A549 (cell line): Measurements from ENCODE around the gene ALPI. TPM values are rescaled to one million over a fixed set of nuclear protein-coding genes. Genes with fewer than 3 reads are reported as not detected.

Experiments used
- ATAC-seq, 2 experiments: fragments of 200-7000 bp in 1 of 2; fragments of >200 bp in 1 of 2; cut with Nextera tagmentation in 1 of 2; cut with Tn5 transposase in 1 of 2; 3 replicates each; pipeline versions ENCODE4 v1.8.0 to v1.9.1; 2018 to 2020; ENCODE audit warnings: mild to moderate bottlenecking in 1 of 2, moderate library complexity in 1 of 2
- CTCF ChIA-PET: fragments of 300-600 bp; sonication (Branson Sonifier 250); formaldehyde crosslinking; extraction: SDS; loops from one replicate; lab custom pipeline; 2021; ENCODE audit warnings: antibody characterized with exemption, inconsistent platforms; lab: Yijun Ruan, JAX
- POLR2A ChIA-PET: fragments of 350-600 bp; formaldehyde crosslinking; extraction: SDS; loops from one replicate; lab custom pipeline; 2021; ENCODE audit warnings: antibody characterized with exemption, inconsistent platforms; lab: Yijun Ruan, JAX
- DNase-seq, 2 experiments: peaks; one replicate each; pipeline versions ENCODE4 v3.0.0 to v3.0.0-alpha.2; 2011 to 2016; ENCODE audit warnings: low read depth in 1 of 2, low spot score in 1 of 2
- FAIRE-seq: peaks from 2 replicates; lab custom pipeline; 2011; peaks lifted over from hg19 to GRCh38; lab: Jason Lieb, UNC
- H3K27ac ChIP-seq, 2 experiments: fragments of >200 bp; sonication (Bioruptor Twin); formaldehyde crosslinking; 3 replicates each; pipeline ENCODE4 v1.5.1; 2016 to 2017
- H3K4me1 ChIP-seq: fragments of >200 bp; sonication (Bioruptor Twin); formaldehyde crosslinking; 3 replicates; pipeline ENCODE4 v1.6.1; 2016
- H3K4me2 ChIP-seq: fragments of >200 bp; sonication (Bioruptor Twin); formaldehyde crosslinking; 3 replicates; pipeline ENCODE4 v1.6.1; 2016
- H3K4me3 ChIP-seq: fragments of >200 bp; sonication (Bioruptor Twin); formaldehyde crosslinking; 3 replicates; pipeline ENCODE4 v1.5.1; 2016
- H3K9me3 ChIP-seq: fragments of >200 bp; sonication (Bioruptor Twin); formaldehyde crosslinking; 3 replicates; pipeline ENCODE4 v1.6.1; 2016
- CEBPB ChIP-seq, 2 experiments: fragments of >200 bp in 1 of 2; sonication (Bioruptor Twin) in 1 of 2; formaldehyde crosslinking in 1 of 2; IDR thresholded peaks; 2 replicates each; pipeline ENCODE4 v1.6.1; 2012 to 2016
- EHMT2 ChIP-seq: fragments of 200-600 bp; sonication (generic); IDR thresholded peaks from 2 replicates; pipeline ENCODE4 v1.6.1; 2016; ENCODE audit warnings: antibody characterized with exemption, low read depth, mild to moderate bottlenecking, moderate library complexity
- FOXS1 ChIP-seq: fragments of 250-450 bp; sonication (Bioruptor Pico); IDR thresholded peaks from 2 replicates; pipeline ENCODE4 v1.5.0; 2020; ENCODE audit warnings: mild to moderate bottlenecking, moderate library complexity
- GATA3 ChIP-seq: IDR thresholded peaks from 2 replicates; pipeline ENCODE4 v1.6.1; 2012; ENCODE audit warnings: borderline replicate concordance
- HOXB5 ChIP-seq: fragments of 250-450 bp; sonication (Bioruptor Pico); IDR thresholded peaks from 2 replicates; pipeline ENCODE4 v1.5.0; 2020; ENCODE audit warnings: mild to moderate bottlenecking, moderate library complexity
- JUNB ChIP-seq: fragments of >200 bp; sonication (Bioruptor Twin); formaldehyde crosslinking; IDR thresholded peaks from 2 replicates; pipeline ENCODE4 v1.6.1; 2016
- KDM1A ChIP-seq: fragments of 200-600 bp; sonication (generic); IDR thresholded peaks from 2 replicates; pipeline ENCODE4 v1.6.1; 2016; ENCODE audit warnings: low read depth, mild to moderate bottlenecking
- MYC ChIP-seq: IDR thresholded peaks from 2 replicates; pipeline ENCODE4 v1.6.1; 2012; ENCODE audit warnings: mild to moderate bottlenecking, inconsistent platforms, low read length, improper control_type of control experiment, borderline replicate concordance
- RAD21 ChIP-seq, 2 experiments: fragments of >200 bp in 1 of 2; sonication (Bioruptor Twin) in 1 of 2; formaldehyde crosslinking in 1 of 2; IDR thresholded peaks in 1 of 2; conservative IDR thresholded peaks in 1 of 2; 2 replicates in 1 of 2; 3 replicates in 1 of 2; pipeline ENCODE4 v1.6.1; 2012 to 2018; ENCODE audit warnings: inconsistent platforms in 1 of 2
- TP53 ChIP-seq: fragments of 250-450 bp; sonication (Bioruptor Pico); IDR thresholded peaks from 2 replicates; pipeline ENCODE4 v1.5.0; 2021; ENCODE audit warnings: mild to moderate bottlenecking, moderate library complexity
- ZC3H11A ChIP-seq: fragments of 450-650 bp; IDR thresholded peaks from 2 replicates; pipeline ENCODE4 v1.6.1; 2014; ENCODE audit warnings: antibody characterized with exemption, mild to moderate bottlenecking
- WGBS: methylation state at CpG from one replicate; pipeline ENCODE4 v1.1.6; 2017; ENCODE audit errors: missing lambda C conversion rate; 5-methylcytosine and 5-hydroxymethylcytosine counted together
- polyA plus RNA-seq, 4 experiments: library from polyadenylated mRNA; depleted of rRNA in 3 of 4; stranded (reverse); fragments of >200 nt; fragmentation: RNase III in 1 of 4; extraction: RNeasy Plus Mini Kit Qiagen cat#74134 plus additional on column Dnase treatment in 1 of 4; gene quantifications; 2 replicates in 3 of 4; 3 replicates in 1 of 4; pipeline ENCODE4 v1.2.3, GENCODE V29; 2011 to 2017
- TF ChIP-seq, protein P1 (sequence below): fragments of 250-450 bp; sonication (Bioruptor Pico); IDR thresholded peaks from 2 replicates; pipeline ENCODE4 v1.5.0; 2021; ENCODE audit warnings: mild to moderate bottlenecking, moderate library complexity, borderline replicate concordance
- TF ChIP-seq, protein P2 (sequence below): fragments of 150-350 bp; IDR thresholded peaks from 2 replicates; pipeline ENCODE4 v1.6.1; 2014; ENCODE audit warnings: low read depth, mild to moderate bottlenecking, low read length
- TF ChIP-seq, protein P3 (sequence below): IDR thresholded peaks from 2 replicates; pipeline ENCODE4 v1.6.1; 2012

ALPI gene
- polyA plus RNA-seq, 2 of the 4 experiments (the other 2 are of a cell fraction), result 0.05 TPM; not detected in 1

DNA sequence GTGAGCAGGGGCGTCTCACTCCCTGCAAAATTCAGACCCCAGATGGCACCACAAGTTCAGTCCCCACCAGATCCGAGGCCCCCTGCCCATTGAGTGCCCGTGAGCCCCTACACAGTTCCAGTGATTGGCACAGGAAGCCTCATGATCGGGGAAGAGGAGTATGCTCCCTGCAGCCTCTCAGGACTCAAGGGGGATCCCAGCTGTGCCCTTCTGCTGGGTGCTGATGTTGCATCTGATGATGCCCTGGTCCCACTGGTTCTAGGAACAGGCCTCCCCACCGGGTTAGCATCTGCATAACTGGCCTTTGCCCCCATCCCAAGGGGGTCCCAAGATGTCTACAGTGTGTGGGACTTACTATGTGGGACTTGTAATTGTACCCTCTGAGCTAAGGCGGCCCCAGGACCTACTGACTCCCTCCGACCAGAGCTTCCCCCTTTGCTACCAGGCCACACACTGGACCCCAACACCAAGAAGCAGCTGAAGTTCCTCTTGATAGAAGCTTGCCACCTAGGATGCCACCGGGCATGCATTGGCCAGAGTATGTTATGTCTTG lies 40.7 kb upstream of the ALPI start:
- FAIRE-seq (no peak), ATAC-seq (no peak), DNase-seq (no peak)
- H3K4me1 ChIP-seq, result no peaks in the 10 kb centered on the region
- no peak for TF ChIP-seq RAD21 (conservative IDR thresholded peaks at IDR 0.05 in 1 of 2, IDR thresholded peaks at IDR 0.05 in 1 of 2)
- H3K27ac ChIP-seq, result no peak overlapping the region
- ChIA-PET CTCF (interaction anchor here (0.9 to 1.0 kb wide), 2 partner anchors 50 to 514 kb away, joined by 3 read pairs; no protein-coding TSS in a partner anchor), POLR2A (no interaction called here)
- H3K4me2 ChIP-seq, result no peak overlapping the region
- H3K9me3 ChIP-seq, result no peaks in the 10 kb centered on the region
- WGBS, result 26% methylated on average over 4 of the region's 8 CpGs
- no peak overlapping the region for H3K4me3 ChIP-seq

DNA sequence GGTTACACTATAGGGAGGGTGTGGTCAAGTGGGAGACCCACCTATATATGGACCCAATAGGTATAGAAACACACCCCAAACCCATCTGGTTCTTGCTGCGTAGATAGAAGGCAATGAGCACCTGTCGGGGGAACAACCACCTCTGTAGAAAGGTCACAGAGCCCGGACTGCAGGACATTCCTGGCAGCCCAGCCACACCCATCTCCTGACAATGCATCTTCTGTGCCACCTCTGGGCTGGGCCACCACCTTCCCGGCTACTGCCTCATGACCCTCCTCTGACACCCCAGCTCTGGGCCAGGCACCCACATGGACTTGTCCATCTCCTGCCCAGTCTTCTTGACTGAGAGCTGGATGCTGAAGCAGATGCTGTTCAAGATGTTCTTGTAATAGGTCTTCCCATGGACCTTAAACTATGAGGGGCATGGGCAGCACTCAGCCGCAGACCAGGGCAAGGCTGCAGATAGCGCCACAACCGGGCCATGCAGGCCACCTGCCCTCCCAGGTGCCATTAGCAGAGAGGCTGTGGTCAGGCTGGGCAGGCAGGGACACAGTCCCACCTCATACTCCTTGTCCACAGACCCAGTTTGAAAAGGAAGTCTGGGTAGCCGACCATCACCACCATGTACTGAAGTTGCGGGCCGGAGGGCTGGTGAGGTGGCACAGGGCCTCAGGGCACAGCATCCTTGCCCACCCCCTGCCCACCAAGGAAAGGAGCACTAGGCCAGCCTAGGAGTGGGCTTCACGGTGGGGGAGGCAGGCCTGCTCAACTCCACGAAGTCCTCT lies 40.0 kb upstream of the ALPI start:
- Histone ChIP-seq H3K27ac (no peak overlapping the region), H3K4me1 (no peaks in the 10 kb centered on the region), H3K9me3 (no peaks in the 10 kb centered on the region), H3K4me2 (no peak overlapping the region), H3K4me3 (no peak overlapping the region)
- WGBS, result 84% methylated on average over 11 of the region's 12 CpGs
- DNase-seq (no peak), FAIRE-seq (no peak), ATAC-seq (no peak)
- ChIA-PET POLR2A (no interaction called here), CTCF (interaction anchor here (0.9 to 1.8 kb wide), 5 partner anchors 24 to 50 kb away, joined by 3 to 7 read pairs (median 4); no protein-coding TSS in a partner anchor)
- no peak for TF ChIP-seq EHMT2
- no peak for TF ChIP-seq ZC3H11A
- TF ChIP-seq GATA3, result no peak
- no peak for TF ChIP-seq FOXS1

DNA sequence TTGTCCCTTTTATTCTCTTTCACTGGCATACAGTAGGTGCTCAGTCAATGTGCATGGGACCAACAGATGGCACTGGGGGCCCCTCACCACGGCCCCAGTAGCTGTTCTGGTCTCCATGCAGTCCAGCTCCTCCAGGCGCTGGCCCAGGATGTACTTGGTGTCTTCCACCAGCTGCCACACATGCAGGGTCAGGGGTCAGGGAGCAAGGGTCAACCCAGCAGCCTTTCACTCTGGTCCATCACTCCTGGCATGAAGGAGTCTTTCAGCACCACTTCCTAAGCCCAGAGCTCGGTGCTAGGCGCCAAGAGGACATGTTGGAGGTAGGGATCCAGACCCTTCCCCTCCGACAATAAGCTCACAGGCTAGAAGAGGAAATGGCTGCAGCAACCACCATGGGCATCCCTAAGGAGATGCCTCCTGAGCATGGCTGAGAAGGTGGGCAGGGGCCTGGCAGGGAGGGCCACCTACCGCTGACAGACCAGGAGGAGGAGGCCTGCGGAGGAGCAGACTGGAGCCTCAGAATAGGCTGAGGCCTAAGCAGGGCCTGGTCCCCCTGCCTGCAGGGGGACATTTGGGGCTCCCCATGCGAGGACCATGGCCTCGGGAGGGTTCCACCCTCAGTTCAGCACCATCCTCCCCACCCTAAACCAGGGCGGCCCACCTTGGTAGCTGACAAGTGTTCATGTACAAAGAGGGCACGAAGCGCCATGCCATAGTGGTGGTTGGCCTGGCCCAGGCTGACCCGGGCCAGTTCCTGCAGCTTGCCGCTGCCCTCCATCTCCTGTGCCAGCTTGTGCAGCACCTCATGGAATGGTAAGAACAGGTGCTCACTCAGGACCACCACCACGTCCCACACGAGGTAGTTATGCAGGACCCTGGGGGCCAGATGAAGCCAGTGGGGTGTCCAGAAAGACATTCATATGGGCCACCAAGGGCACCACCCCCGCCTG lies 39.2 kb upstream of the ALPI start:
- Histone ChIP-seq H3K27ac (no peak overlapping the region), H3K9me3 (no peaks in the 10 kb centered on the region), H3K4me2 (no peak overlapping the region), H3K4me3 (no peak overlapping the region), H3K4me1 (no peaks in the 10 kb centered on the region)
- ChIA-PET POLR2A (no interaction called here), CTCF (interaction anchor here (0.9 to 1.8 kb wide), 4 partner anchors 23 to 49 kb away, joined by 4 to 7 read pairs (median 4); no protein-coding TSS in a partner anchor)
- no peak for ATAC-seq
- no peak for DNase-seq
- TF ChIP-seq, protein P1, sequence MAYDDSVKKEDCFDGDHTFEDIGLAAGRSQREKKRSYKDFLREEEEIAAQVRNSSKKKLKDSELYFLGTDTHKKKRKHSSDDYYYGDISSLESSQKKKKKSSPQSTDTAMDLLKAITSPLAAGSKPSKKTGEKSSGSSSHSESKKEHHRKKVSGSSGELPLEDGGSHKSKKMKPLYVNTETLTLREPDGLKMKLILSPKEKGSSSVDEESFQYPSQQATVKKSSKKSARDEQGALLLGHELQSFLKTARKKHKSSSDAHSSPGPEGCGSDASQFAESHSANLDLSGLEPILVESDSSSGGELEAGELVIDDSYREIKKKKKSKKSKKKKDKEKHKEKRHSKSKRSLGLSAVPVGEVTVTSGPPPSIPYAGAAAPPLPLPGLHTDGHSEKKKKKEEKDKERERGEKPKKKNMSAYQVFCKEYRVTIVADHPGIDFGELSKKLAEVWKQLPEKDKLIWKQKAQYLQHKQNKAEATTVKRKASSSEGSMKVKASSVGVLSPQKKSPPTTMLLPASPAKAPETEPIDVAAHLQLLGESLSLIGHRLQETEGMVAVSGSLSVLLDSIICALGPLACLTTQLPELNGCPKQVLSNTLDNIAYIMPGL (CRISPR knock-in tag), result no peak
- TF ChIP-seq MYC (no peak), KDM1A (no peak), GATA3 (no peak)
- TF ChIP-seq, protein P2, sequence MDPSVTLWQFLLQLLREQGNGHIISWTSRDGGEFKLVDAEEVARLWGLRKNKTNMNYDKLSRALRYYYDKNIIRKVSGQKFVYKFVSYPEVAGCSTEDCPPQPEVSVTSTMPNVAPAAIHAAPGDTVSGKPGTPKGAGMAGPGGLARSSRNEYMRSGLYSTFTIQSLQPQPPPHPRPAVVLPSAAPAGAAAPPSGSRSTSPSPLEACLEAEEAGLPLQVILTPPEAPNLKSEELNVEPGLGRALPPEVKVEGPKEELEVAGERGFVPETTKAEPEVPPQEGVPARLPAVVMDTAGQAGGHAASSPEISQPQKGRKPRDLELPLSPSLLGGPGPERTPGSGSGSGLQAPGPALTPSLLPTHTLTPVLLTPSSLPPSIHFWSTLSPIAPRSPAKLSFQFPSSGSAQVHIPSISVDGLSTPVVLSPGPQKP, result no peak
- TF ChIP-seq, protein P3, sequence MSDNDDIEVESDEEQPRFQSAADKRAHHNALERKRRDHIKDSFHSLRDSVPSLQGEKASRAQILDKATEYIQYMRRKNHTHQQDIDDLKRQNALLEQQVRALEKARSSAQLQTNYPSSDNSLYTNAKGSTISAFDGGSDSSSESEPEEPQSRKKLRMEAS, result no peak
- WGBS, result 72% methylated on average over 8 of the region's 17 CpGs
- no peak for FAIRE-seq

DNA sequence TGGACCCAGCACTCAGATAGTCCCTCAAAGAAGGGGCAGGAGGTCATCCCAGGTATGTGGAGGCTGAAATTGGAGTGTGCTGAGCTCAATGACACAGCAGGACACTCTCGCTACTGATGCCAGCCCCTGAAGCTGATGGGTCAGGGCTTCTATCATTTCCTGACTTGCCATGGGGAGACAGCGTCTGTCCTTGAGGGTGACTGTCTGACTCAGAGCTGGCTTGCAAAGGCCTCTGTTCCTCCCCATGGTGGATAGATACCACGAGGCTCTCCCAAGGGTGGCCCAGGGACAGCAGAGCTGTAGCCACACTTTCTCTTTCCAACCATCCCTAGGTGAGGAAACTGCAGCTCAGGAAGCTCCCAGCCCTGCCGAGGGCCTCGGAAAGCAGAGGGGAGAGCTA lies 38.5 kb upstream of the ALPI start:
- FAIRE-seq, result no peak
- WGBS, result 94% methylated on average over 4 of the region's 5 CpGs

More for the DNA sequence above, 38.5 kb upstream of the ALPI start:
- CTCF ChIA-PET, result interaction anchor here (1.2 to 1.8 kb wide), 2 partner anchors 23 to 27 kb away, joined by 5 to 7 read pairs; no protein-coding TSS in a partner anchor
- Histone ChIP-seq H3K4me1 (no peaks in the 10 kb centered on the region), H3K4me3 (no peak overlapping the region), H3K27ac (no peak overlapping the region), H3K9me3 (peaks cover 3% of the 10 kb centered on the region; the same call in 1 of the 3 replicates)
- ATAC-seq, result no peak
- POLR2A ChIA-PET, result no interaction called here
- TF ChIP-seq JUNB (no peak), HOXB5 (CRISPR knock-in tag) (no peak), CEBPB (IDR thresholded peaks at IDR 0.05) (no peak), TP53 (CRISPR knock-in tag) (no peak)
- TF ChIP-seq, protein P2, result no peak
- TF ChIP-seq, all 56 proteins: peak for 0
- DNase-seq, result no peak
- H3K4me2 ChIP-seq, result no peak overlapping the region
